ENCODE data around the gene NCBP3. TPM values are rescaled to one million over a fixed set of nuclear protein-coding genes. Genes with fewer than 3 reads are reported as not detected.
"Not testable (repeated sequence)": the region's sequence is repeated elsewhere in the genome, so short reads cannot be mapped to it uniquely, and the experiment has no call there.

Gene NCBP3
- total RNA-seq, 4 donors from 2014 or later = 9.5 to 15.2 (median 14.5) TPM

GRCh38 chr17:3845291-3845620, 790 bp downstream of the NCBP3 start:
- in situ Hi-C loops (cut with MboI; ENCODE audit: low sequenced_read_pairs in 4 of 4) (loop anchor here in 2 of 4 donors (10.0 kb wide), 1 partner anchor 110 kb away; no protein-coding TSS in a partner anchor), intact Hi-C loops (cut with DNase I; ENCODE audit: low total_unique reads) (loop anchor here (1.0 kb wide), 2 partner anchors 9 to 108 kb away; no protein-coding TSS in a partner anchor)
- Histone ChIP-seq H3K4me3 (peak overlapping the region; percentile 74 to 100 (median 95)), H3K9me3 (no peaks in the 10 kb centered on the region), H3K27ac (peak overlapping the region; percentile 90 to 97 (median 95)), H3K36me3 (peaks cover 0 to 20% of the 10 kb centered on the region in 2 donors), H3K4me1 (peaks cover 6 to 16% of the 10 kb centered on the region in 2 donors), H3K27me3 (no peaks in the 10 kb centered on the region)
- ATAC-seq = peak; percentile 1 to 2
- no peak for DNase-seq
- TF ChIP-seq CTCF (IDR thresholded peaks at IDR 0.05 in 4 of 5, conservative IDR thresholded peaks at IDR 0.05 in 1 of 5) (no peak), POLR2A (IDR thresholded peaks at IDR 0.05) (no peak)

- ATAC-seq; DNase-seq; H3K27me3 ChIP-seq; intact Hi-C loops (cut with DNase I; ENCODE audit: low total_unique reads); H3K9me3 ChIP-seq: not testable (repeated sequence)
- Histone ChIP-seq H3K36me3 (peaks cover 0 to 27% of the 10 kb centered on the region in 2 donors), H3K4me1 (peaks cover 6 to 16% of the 10 kb centered on the region in 2 donors), H3K4me3 (peak overlapping the region in 1 of 4 donors; percentile 91), H3K27ac (peak overlapping the region in 1 of 4 donors; percentile 90)
- in situ Hi-C loops (cut with MboI; ENCODE audit: low sequenced_read_pairs in 4 of 4) = loop anchor here in 2 of 4 donors (10.0 kb wide), 1 partner anchor 110 kb away; no protein-coding TSS in a partner anchor
These were observed 1.5 kb downstream of the NCBP3 start for GRCh38 chr17:3844556-3844955.

- no peak overlapping the region for H3K4me3 ChIP-seq
- peaks cover 6 to 16% of the 10 kb centered on the region in 2 donors for H3K4me1 ChIP-seq
- no peaks in the 10 kb centered on the region for H3K27me3 ChIP-seq
- intact Hi-C loops (cut with DNase I; ENCODE audit: low total_unique reads) = no loop called here
- DNase-seq (no peak), ATAC-seq (no peak)
- H3K36me3 ChIP-seq = peaks cover 0 to 32% of the 10 kb centered on the region in 2 donors
- TF ChIP-seq POLR2A (IDR thresholded peaks at IDR 0.05) = no peak
- TF ChIP-seq CTCF (IDR thresholded peaks at IDR 0.05 in 4 of 5, conservative IDR thresholded peaks at IDR 0.05 in 1 of 5) = peak in 3 of 5 experiments; percentile 27 to 56 (median 37)
- H3K9me3 ChIP-seq = no peaks in the 10 kb centered on the region
- H3K27ac ChIP-seq = no peak overlapping the region
- in situ Hi-C loops (cut with MboI; ENCODE audit: low sequenced_read_pairs in 4 of 4) = loop anchor here in 2 of 4 donors (10.0 kb wide), 1 partner anchor 109 kb away; no protein-coding TSS in a partner anchor
These were observed 2.0 kb downstream of the NCBP3 start for GRCh38 chr17:3843935-3844516.

GRCh38 chr17:3838206-3838605, 7.8 kb downstream of the NCBP3 start:
- in situ Hi-C loops (cut with MboI; ENCODE audit: low sequenced_read_pairs in 4 of 4) (no loop called here), intact Hi-C loops (cut with DNase I; ENCODE audit: low total_unique reads) (loop anchor here (10.0 kb wide), 1 partner anchor 237 kb away; no protein-coding TSS in a partner anchor)
- Histone ChIP-seq H3K36me3 (peaks cover 0 to 47% of the 10 kb centered on the region in 2 donors), H3K27me3 (no peaks in the 10 kb centered on the region), H3K9me3 (no peaks in the 10 kb centered on the region), H3K4me1 (peaks cover 21 to 26% of the 10 kb centered on the region in 2 donors), H3K4me3 (no peak overlapping the region), H3K27ac (no peak overlapping the region)
- no peak for ATAC-seq
- no peak for TF ChIP-seq CTCF (IDR thresholded peaks at IDR 0.05 in 4 of 5, conservative IDR thresholded peaks at IDR 0.05 in 1 of 5)
- TF ChIP-seq POLR2A (IDR thresholded peaks at IDR 0.05) = no peak
- DNase-seq = no peak

GRCh38 chr17:3836551-3836950, 9.5 kb downstream of the NCBP3 start:
- in situ Hi-C loops (cut with MboI; ENCODE audit: low sequenced_read_pairs in 4 of 4) (no loop called here), intact Hi-C loops (cut with DNase I; ENCODE audit: low total_unique reads) (loop anchor here (1.0 to 10.0 kb wide), 2 partner anchors 9 to 238 kb away; no protein-coding TSS in a partner anchor)
- H3K9me3 ChIP-seq = no peaks in the 10 kb centered on the region
- no peak for ATAC-seq
- peak overlapping the region in 3 of 4 donors; percentile 74 to 75 (median 75) for H3K27ac ChIP-seq
- peaks cover 0 to 34% of the 10 kb centered on the region in 2 donors for H3K36me3 ChIP-seq
- H3K27me3 ChIP-seq = no peaks in the 10 kb centered on the region
- DNase-seq = no peak
- peaks cover 21 to 26% of the 10 kb centered on the region in 2 donors for H3K4me1 ChIP-seq
- no peak overlapping the region for H3K4me3 ChIP-seq
- no peak for TF ChIP-seq CTCF (IDR thresholded peaks at IDR 0.05 in 4 of 5, conservative IDR thresholded peaks at IDR 0.05 in 1 of 5)
- no peak for TF ChIP-seq POLR2A (IDR thresholded peaks at IDR 0.05)

All from gastrocnemius medialis (tissue), 4 donors.